H1 (cell line): ENCODE data around the gene INO80C. TPM values are rescaled to one million over a fixed set of nuclear protein-coding genes. Genes with fewer than 3 reads are reported as not detected.

Experiments
- KDM5A ChIP-seq: fragments of 200-600 bp; IDR thresholded peaks from 2 replicates; pipeline ENCODE4 v1.7.1; 2012; ENCODE audit warnings: mild to moderate bottlenecking, low read length, inconsistent platforms, mixed read lengths
- NANOG ChIP-seq: IDR thresholded peaks from 2 replicates; pipeline ENCODE4 v1.6.1; 2011; ENCODE audit warnings: low read length, low read depth, mild to moderate bottlenecking, inconsistent platforms; ENCODE audit not compliant: insufficient read depth, poor library complexity, severe bottlenecking
- RNF2 ChIP-seq: fragments of 200-900, 300-1000 bp; sonication (generic); IDR thresholded peaks from 2 replicates; pipeline ENCODE4 v1.7.1; 2016; ENCODE audit warnings: borderline replicate concordance, low read depth, mild to moderate bottlenecking, antibody characterized with exemption, low read length; ENCODE audit not compliant: poor library complexity, severe bottlenecking; ENCODE audit errors: missing control alignments
- TBP ChIP-seq: IDR thresholded peaks from 2 replicates; pipeline ENCODE4 v1.6.1; 2011; ENCODE audit warnings: low read depth, low read length, improper control_type of control experiment
- polyA plus RNA-seq, 7 experiments: library from polyadenylated mRNA; depleted of rRNA in 3 of 7; stranded (reverse) in 5 of 7; unstranded in 2 of 7; fragments of >200 nt in 5 of 7; fragments of 200-250 nt in 2 of 7; gene quantifications; 1 replicate in 5 of 7; 2 replicates in 1 of 7; 4 replicates in 1 of 7; pipeline versions ENCODE4 v1.2.1 to v1.2.3, GENCODE V29; 2011 to 2013; ENCODE audit warnings: missing spikeins in 2 of 7, mixed read lengths in 2 of 7
- total RNA-seq: library from RNA; stranded (reverse); fragmentation: NEBNext Ultra II Directional; extraction: Animal tissue kit (Norgen Biotek cat#: 25700); gene quantifications from 2 replicates; pipeline ENCODE4 v1.2.1, GENCODE V29; 2021
- TF ChIP-seq, protein P1 (sequence below): IDR thresholded peaks from 2 replicates; pipeline ENCODE4 v1.6.1; 2011; ENCODE audit warnings: low read depth, mild to moderate bottlenecking, low read length; ENCODE audit not compliant: insufficient read depth

INO80C gene
- total and polyA plus RNA-seq, 2 of the 8 experiments (the other 6 are each of a cell fraction or from before 2014, with no cell fraction given), result 30.1 to 48.9 TPM

DNA sequence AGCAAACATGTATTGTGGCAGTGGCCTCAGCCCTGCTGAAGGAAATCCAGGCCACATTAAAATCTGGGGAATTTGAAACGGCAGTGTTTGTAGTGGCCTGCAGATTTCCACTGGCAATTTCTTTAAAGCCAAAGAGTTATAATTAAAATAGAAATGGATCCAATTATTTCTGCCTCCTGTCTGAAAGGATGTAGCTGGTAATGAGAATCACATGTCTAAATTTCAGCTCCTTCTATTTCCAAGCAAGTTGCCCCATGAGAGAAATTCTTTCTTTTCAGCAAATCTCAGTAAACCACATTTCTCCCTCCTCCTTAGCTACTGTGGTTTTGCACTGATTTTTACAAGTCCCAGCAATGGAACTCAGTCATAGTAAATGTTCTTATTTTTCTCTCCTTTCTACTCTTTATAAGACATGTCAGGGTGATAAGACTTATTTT lies 65.2 kb downstream of the INO80C start (continued):
- TF ChIP-seq, protein P1, sequence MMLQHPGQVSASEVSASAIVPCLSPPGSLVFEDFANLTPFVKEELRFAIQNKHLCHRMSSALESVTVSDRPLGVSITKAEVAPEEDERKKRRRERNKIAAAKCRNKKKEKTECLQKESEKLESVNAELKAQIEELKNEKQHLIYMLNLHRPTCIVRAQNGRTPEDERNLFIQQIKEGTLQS, result no peak
- TF ChIP-seq TBP, result no peak
- TF ChIP-seq RNF2, result no peak
- no peak for TF ChIP-seq NANOG
- no peak for TF ChIP-seq KDM5A
